Suprapubic skin (tissue), 3 donors: ENCODE measurements around the gene ADK.
"Not testable (repeated sequence)": the region's sequence is repeated elsewhere in the genome, so short reads cannot be mapped to it uniquely, and the experiment has no call there.

Experiments
- POLR2AphosphoS5 ChIP-seq, 3 donors: sonication (generic); formaldehyde crosslinking; IDR thresholded peaks; one replicate each; pipeline ENCODE4 v1.6.1; 2017; ENCODE audit warnings: antibody characterized with exemption in 3 of 3
- TF ChIP-seq, protein P1 (sequence below), 2 donors: fragments of 200-600 bp in 1 of 2; fragments of 450-650 bp in 1 of 2; sonication (generic) in 1 of 2; IDR thresholded peaks; one replicate each; pipeline ENCODE4 v1.5.1; 2016 to 2019; ENCODE audit warnings: antibody characterized with exemption in 2 of 2, mild to moderate bottlenecking in 1 of 2, moderate library complexity in 1 of 2

DNA sequence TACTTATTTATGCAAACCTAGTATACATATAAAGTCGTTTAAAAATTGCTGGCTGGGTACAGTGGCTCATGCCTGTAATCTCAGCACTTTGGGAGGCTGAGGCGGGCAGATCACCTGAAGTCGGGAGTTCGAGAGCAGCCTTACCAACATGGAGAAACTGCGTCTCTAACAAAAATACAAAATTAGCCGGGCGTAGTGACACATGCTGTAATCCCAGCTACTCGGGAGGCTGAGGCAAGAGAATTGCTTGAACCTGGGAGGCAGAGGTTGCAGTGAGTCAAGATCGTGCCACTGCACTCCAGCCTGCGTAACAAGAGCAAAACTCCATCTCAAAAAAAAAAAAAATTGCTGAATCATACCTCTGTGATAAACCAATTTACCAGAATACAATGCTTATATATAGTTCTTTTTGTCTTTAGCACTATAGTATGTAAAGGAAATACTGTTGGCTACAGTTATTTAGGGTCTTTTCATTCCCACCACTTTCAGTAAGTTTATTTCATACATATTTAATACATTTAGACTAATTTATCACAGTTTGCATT lies 325.2 kb downstream of the ADK start:
- not testable (repeated sequence) for TF ChIP-seq POLR2AphosphoS5 (IDR thresholded peaks at IDR 0.05)
- TF ChIP-seq, protein P1, sequence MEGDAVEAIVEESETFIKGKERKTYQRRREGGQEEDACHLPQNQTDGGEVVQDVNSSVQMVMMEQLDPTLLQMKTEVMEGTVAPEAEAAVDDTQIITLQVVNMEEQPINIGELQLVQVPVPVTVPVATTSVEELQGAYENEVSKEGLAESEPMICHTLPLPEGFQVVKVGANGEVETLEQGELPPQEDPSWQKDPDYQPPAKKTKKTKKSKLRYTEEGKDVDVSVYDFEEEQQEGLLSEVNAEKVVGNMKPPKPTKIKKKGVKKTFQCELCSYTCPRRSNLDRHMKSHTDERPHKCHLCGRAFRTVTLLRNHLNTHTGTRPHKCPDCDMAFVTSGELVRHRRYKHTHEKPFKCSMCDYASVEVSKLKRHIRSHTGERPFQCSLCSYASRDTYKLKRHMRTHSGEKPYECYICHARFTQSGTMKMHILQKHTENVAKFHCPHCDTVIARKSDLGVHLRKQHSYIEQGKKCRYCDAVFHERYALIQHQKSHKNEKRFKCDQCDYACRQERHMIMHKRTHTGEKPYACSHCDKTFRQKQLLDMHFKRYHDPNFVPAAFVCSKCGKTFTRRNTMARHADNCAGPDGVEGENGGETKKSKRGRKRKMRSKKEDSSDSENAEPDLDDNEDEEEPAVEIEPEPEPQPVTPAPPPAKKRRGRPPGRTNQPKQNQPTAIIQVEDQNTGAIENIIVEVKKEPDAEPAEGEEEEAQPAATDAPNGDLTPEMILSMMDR (IDR thresholded peaks at IDR 0.05), result not testable (repeated sequence)
